HL-60 (cell line): ENCODE measurements around the gene PPP1R16B.

Experiments
- DNase-seq, 2 experiments: peaks; one replicate each; pipeline ENCODE4 v3.0.0-alpha.2; 2010 to 2020; ENCODE audit warnings: low read depth in 1 of 2, low spot score in 1 of 2
- H3K27ac ChIP-seq: fragments of 250-450 bp; sonication (Bioruptor Pico); replicated peaks from 2 replicates; pipeline ENCODE4 v1.5.1; 2020; ENCODE audit warnings: mild to moderate bottlenecking, moderate library complexity
- H3K27me3 ChIP-seq: fragments of 250-450 bp; sonication (Bioruptor Pico); 2 replicates; pipeline ENCODE4 v1.5.1; 2021; ENCODE audit warnings: mild to moderate bottlenecking, moderate library complexity; ENCODE audit not compliant: insufficient read depth, poor library complexity, severe bottlenecking
- H3K4me3 ChIP-seq: replicated peaks from 2 replicates; pipeline ENCODE4 v1.5.1; 2011; ENCODE audit warnings: mild to moderate bottlenecking, control low read depth, low read length; ENCODE audit not compliant: insufficient read depth
- CTCF ChIP-seq: IDR thresholded peaks from one replicate; pipeline ENCODE4 v1.5.1; 2011; ENCODE audit warnings: low read length, control low read depth, inconsistent platforms; ENCODE audit not compliant: insufficient read depth
- GABPA ChIP-seq: IDR thresholded peaks from 2 replicates; pipeline ENCODE4 v1.6.1; 2012; ENCODE audit warnings: low read depth
- POLR2AphosphoS5 ChIP-seq: IDR thresholded peaks from 2 replicates; pipeline ENCODE4 v1.6.1; 2012; ENCODE audit warnings: low read depth
- REST ChIP-seq: IDR thresholded peaks from 2 replicates; pipeline ENCODE4 v1.6.1; 2012; ENCODE audit warnings: low read depth; ENCODE audit not compliant: insufficient replicate concordance
- SPI1 ChIP-seq: IDR thresholded peaks from 2 replicates; pipeline ENCODE4 v1.6.1; 2012; ENCODE audit warnings: low read depth, mild to moderate bottlenecking, borderline replicate concordance

Gene PPP1R16B

DNA sequence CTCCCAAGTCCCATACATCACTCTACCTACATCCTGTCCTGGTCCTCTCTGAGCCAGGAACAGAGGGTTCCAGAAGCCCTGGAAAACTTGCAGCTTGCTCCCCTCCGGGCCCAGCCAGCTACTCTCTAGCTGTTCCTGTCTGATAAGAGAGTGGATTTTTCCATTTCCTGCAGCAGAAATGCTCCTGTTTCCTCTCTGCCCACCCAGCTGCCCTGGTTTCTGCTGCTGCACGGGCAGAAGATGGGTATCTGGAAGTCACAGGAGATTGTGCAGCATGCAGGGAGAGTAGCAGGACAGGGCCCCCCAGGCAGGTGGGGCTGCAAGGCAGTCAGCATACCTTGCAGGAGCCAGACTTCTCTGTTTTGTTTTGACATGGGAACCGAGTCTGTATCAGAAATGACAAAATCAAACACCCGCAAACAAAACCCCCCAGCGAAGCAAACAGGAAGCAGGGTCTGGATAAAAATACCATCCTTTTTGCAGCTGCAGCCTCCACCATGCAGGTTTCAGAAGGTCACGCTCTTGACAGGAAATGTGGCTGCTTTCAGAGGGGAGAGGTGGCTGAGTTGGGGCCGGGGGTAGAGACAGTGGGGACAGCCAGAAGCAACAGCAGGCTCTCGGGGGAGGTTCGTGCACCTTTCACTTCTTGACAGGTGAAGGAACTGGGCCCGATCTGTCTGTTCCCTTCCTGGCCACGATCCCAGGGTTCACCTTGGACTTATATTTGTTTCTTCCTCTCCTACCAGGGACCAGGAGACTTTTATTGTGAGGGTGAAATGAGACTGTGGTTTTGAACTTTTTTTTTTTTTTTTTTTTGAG, 69.9 kb downstream of the PPP1R16B start:
- Histone ChIP-seq H3K4me3 (no peak overlapping the region), H3K27ac (no peak overlapping the region), H3K27me3 (no peaks in the 10 kb centered on the region)
- DNase-seq: no peak
- no peak for TF ChIP-seq REST

- no peak overlapping the region for H3K27ac ChIP-seq
- TF ChIP-seq POLR2AphosphoS5: no peak
- TF ChIP-seq REST: no peak
- no peak for TF ChIP-seq SPI1
- TF ChIP-seq CTCF: no peak
- TF ChIP-seq GABPA: no peak
- DNase-seq: no peak
- H3K4me3 ChIP-seq: no peak overlapping the region
- H3K27me3 ChIP-seq: no peaks in the 10 kb centered on the region
Measured at GRCh38 chr20:38877483-38877882, 72.0 kb downstream of the PPP1R16B start.

GRCh38 chr20:38878866-38879265, 73.4 kb downstream of the PPP1R16B start:
- no peak overlapping the region for H3K4me3 ChIP-seq
- H3K27ac ChIP-seq: no peak overlapping the region
- no peak for TF ChIP-seq SPI1
- TF ChIP-seq CTCF: no peak
- TF ChIP-seq POLR2AphosphoS5: no peak
- TF ChIP-seq GABPA: no peak
- peak; percentile 96 for TF ChIP-seq REST
- no peak for DNase-seq
- H3K27me3 ChIP-seq: no peaks in the 10 kb centered on the region
